ENCODE measurements around the gene IFNLR1. TPM values are rescaled to one million over a fixed set of nuclear protein-coding genes. Genes with fewer than 3 reads are reported as not detected.

Gene IFNLR1
- total RNA-seq, 4 donors from 2014 or later: 10.4 to 16.4 (median 14.4) TPM

DNA sequence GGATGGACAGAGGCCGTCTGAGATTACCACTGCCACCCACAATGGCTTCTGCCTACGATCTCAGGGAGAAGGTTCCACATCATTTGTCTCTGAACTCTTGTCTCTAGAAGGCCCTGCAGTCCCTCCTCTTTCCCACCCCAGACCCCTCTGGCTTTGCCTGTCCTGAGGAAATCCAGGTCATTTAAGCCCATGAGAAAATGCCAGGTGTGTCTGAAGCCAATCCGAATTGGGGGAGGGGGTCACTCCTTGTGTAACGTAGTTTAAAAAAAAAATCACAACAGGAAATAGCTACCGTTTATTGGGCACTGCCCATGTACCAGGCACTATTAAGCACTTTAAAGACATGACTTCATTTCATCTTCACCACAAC lies 67.6 kb downstream of the IFNLR1 start:
- WGBS, 2 donors: 51 to 63% methylated on average over 5 of the region's 5 CpGs

DNA sequence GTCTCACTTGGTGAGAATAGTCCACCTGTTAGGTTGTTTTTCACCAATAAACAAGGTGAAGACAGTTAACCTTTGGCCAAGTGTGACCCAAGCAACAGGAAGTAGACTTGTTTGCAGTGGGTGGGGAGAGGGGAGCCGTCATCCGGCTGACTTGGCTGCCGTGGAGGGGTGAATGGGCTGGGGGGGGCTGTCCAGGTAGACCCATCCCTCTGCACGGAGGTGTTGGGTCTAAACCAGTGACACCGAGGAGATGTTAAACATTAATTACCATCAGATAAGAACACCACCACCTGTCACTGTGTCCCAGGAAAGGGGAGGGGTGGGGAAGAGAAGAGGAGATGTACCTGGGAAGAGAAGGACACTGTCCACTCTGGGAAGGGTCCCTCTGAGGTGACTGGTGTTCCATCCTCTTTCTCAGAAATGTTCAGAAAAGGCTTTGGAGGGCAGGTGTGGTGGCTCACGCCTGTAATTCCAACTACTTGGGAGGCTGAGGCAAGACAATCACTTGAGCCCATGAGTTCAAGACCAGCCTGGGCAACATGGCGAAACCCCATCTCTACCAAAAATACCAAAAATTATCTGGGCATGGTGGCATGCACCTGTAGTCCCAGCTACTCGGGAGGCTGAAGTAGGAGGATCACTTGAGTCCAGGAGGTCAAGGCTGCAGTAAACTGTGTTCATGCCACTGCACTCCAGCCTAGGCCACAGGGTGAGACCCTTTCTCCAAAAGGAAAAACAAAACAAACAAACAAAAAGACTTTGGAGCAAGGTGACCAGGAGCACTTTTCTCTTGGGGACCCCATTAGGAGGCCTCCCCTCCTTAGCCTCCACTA lies 68.5 kb downstream of the IFNLR1 start:
- H3K4me3 ChIP-seq (ENCODE audit: low read depth, poor library complexity, severe bottlenecking): no peak overlapping the region
- WGBS, 2 donors: 65 to 75% methylated on average over 8 of the region's 8 CpGs
- intact Hi-C loops (cut with DNase I; ENCODE audit: low total_unique reads): no loop called here
- DNase-seq (ENCODE audit: low spot score in 2 of 2): no peak
- no peak for TF ChIP-seq POLR2A (IDR thresholded peaks at IDR 0.05)
- TF ChIP-seq, protein P1, sequence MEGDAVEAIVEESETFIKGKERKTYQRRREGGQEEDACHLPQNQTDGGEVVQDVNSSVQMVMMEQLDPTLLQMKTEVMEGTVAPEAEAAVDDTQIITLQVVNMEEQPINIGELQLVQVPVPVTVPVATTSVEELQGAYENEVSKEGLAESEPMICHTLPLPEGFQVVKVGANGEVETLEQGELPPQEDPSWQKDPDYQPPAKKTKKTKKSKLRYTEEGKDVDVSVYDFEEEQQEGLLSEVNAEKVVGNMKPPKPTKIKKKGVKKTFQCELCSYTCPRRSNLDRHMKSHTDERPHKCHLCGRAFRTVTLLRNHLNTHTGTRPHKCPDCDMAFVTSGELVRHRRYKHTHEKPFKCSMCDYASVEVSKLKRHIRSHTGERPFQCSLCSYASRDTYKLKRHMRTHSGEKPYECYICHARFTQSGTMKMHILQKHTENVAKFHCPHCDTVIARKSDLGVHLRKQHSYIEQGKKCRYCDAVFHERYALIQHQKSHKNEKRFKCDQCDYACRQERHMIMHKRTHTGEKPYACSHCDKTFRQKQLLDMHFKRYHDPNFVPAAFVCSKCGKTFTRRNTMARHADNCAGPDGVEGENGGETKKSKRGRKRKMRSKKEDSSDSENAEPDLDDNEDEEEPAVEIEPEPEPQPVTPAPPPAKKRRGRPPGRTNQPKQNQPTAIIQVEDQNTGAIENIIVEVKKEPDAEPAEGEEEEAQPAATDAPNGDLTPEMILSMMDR (IDR thresholded peaks at IDR 0.05): no peak

More for the DNA sequence above, 67.6 kb downstream of the IFNLR1 start:
- no peak for DNase-seq (ENCODE audit: low spot score in 2 of 2)
- TF ChIP-seq, protein P1 (IDR thresholded peaks at IDR 0.05): no peak
- TF ChIP-seq POLR2A (IDR thresholded peaks at IDR 0.05): no peak
- no peak overlapping the region for H3K4me3 ChIP-seq (ENCODE audit: low read depth, poor library complexity, severe bottlenecking)
- intact Hi-C loops (cut with DNase I; ENCODE audit: low total_unique reads): no loop called here

DNA sequence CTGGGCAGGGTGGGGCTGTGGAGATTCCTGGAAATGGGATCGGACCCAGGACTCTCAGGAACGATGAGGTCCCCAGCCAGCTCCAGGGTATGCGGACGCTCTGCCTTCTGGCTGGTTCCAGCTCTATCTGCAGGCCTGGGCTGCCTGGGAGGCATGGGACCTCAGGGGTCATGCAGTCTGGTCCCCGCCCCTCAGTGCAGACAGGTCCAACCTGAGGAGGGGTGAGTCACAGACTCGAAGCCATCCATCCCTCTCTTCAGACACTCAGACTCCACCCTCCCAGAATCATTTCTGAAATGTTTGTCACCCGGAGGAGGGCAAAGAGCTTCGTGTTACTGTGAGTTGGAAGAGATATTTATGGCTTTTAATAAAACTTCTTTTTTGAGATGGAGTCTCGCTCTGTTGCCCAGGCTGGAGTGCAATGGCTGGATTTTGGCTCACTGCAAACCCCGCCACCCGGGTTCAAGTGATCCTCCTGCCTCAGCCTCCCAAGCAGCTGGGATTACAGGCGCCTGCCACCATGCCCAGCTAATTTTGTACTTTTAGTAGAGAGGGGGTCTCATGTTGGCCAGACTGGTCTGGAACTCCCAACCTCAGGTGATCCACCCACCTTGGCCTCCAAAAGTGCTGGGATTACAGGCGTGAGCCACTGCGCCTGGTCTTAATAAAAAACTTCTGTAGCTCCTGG lies 69.2 kb downstream of the IFNLR1 start:
- 51 to 65% methylated on average over 14 of the region's 14 CpGs for WGBS, 2 donors
- intact Hi-C loops (cut with DNase I; ENCODE audit: low total_unique reads): no loop called here
- TF ChIP-seq, protein P1 (IDR thresholded peaks at IDR 0.05): no peak
- TF ChIP-seq POLR2A (IDR thresholded peaks at IDR 0.05): no peak
- no peak for DNase-seq (ENCODE audit: low spot score in 2 of 2)
- no peak overlapping the region for H3K4me3 ChIP-seq (ENCODE audit: low read depth, poor library complexity, severe bottlenecking)

- H3K4me3 ChIP-seq (ENCODE audit: low read depth, poor library complexity, severe bottlenecking): no peak overlapping the region
- intact Hi-C loops (cut with DNase I; ENCODE audit: low total_unique reads): no loop called here
- 83 to 93% methylated on average over 2 of the region's 2 CpGs for WGBS, 2 donors
- no peak for DNase-seq (ENCODE audit: low spot score in 2 of 2)
- TF ChIP-seq, protein P1 (IDR thresholded peaks at IDR 0.05): no peak
- no peak for TF ChIP-seq POLR2A (IDR thresholded peaks at IDR 0.05)
These were observed 70.0 kb downstream of the IFNLR1 start for GRCh38 chr1:24117132-24117531.

- DNase-seq (ENCODE audit: low spot score in 2 of 2): no peak
- no peak overlapping the region for H3K4me3 ChIP-seq (ENCODE audit: low read depth, poor library complexity, severe bottlenecking)
- intact Hi-C loops (cut with DNase I; ENCODE audit: low total_unique reads): loop anchor here (5.0 kb wide), 1 partner anchor 42 kb away; no protein-coding TSS in a partner anchor
- TF ChIP-seq POLR2A (IDR thresholded peaks at IDR 0.05): no peak
- TF ChIP-seq, protein P1 (IDR thresholded peaks at IDR 0.05): no peak
- 89 to 95% methylated on average over 6 of the region's 6 CpGs for WGBS, 2 donors
These were observed 72.3 kb downstream of the IFNLR1 start for GRCh38 chr1:24114753-24115152.
